OCI-LY7 (cell line): ENCODE data around the gene VAMP5. TPM values are rescaled to one million over a fixed set of nuclear protein-coding genes. Genes with fewer than 3 reads are reported as not detected.

Experiments used
- BruUV-seq: library from RNA; stranded (reverse); fragments of 400-500 nt; replicated peaks from 2 replicates; lab custom pipeline; 2021; lab: Mats Ljungman, UMichigan
- CTCF ChIA-PET: fragments of 300-600 bp; sonication (Branson Sonifier 250); formaldehyde crosslinking; loops from one replicate; lab custom pipeline; 2022; ENCODE audit warnings: antibody characterized with exemption; ENCODE audit not compliant: unreplicated experiment; lab: Charles Lee
- POLR2A ChIA-PET: fragments of 300-600 bp; sonication (Branson Sonifier 250); formaldehyde crosslinking; loops from one replicate; lab custom pipeline; 2022; ENCODE audit warnings: antibody characterized with exemption; lab: Charles Lee
- DNase-seq: peaks from one replicate; pipeline ENCODE4 v3.0.0-alpha.2; 2015; ENCODE audit warnings: low spot score
- H2AFZ ChIP-seq: fragments of 200-600 bp; sonication (generic), shearing (Covaris generic); 2 replicates; pipeline ENCODE4 v1.6.1; 2014; ENCODE audit warnings: mild to moderate bottlenecking, antibody characterized with exemption, low read length, moderate library complexity
- H3K27ac ChIP-seq: fragments of 200-600 bp; sonication (generic); 2 replicates; pipeline ENCODE4 v1.5.1; 2014; ENCODE audit warnings: mixed run types, low read depth, mild to moderate bottlenecking, moderate library complexity, low read length, inconsistent platforms; ENCODE audit not compliant: poor library complexity, severe bottlenecking
- H3K36me3 ChIP-seq: fragments of 200-600 bp; sonication (generic); 2 replicates; pipeline ENCODE4 v1.6.1; 2014; ENCODE audit warnings: mild to moderate bottlenecking, antibody characterized with exemption, low read length, moderate library complexity, mixed read lengths; ENCODE audit not compliant: insufficient read depth
- H3K4me1 ChIP-seq: fragments of 200-600 bp; sonication (generic); 2 replicates; pipeline ENCODE4 v1.5.1; 2014; ENCODE audit warnings: mild to moderate bottlenecking, low read length; ENCODE audit not compliant: insufficient read depth, poor library complexity, severe bottlenecking
- H3K4me2 ChIP-seq: fragments of 200-600 bp; sonication (generic); 2 replicates; pipeline ENCODE4 v1.6.1; 2014; ENCODE audit warnings: mild to moderate bottlenecking, low read length
- H3K4me3 ChIP-seq: fragments of 200-600 bp; sonication (generic); 2 replicates; pipeline ENCODE4 v1.5.1; 2014; ENCODE audit warnings: mild to moderate bottlenecking, low read depth, low read length; ENCODE audit not compliant: poor library complexity, severe bottlenecking
- H3K79me2 ChIP-seq: fragments of 200-600 bp; sonication (generic); 2 replicates; pipeline ENCODE4 v1.6.1; 2016; ENCODE audit warnings: low read depth, mild to moderate bottlenecking, low read length, moderate library complexity, mixed read lengths; ENCODE audit not compliant: insufficient read depth
- H3K9me2 ChIP-seq: fragments of 200-600 bp; sonication (generic); 2 replicates; pipeline ENCODE4 v1.6.1; 2016; ENCODE audit warnings: mild to moderate bottlenecking, low read length, mixed read lengths; ENCODE audit not compliant: insufficient read depth
- H3K9me3 ChIP-seq: fragments of 200-600 bp; sonication (generic); 2 replicates; pipeline ENCODE4 v1.6.1; 2014; ENCODE audit warnings: mild to moderate bottlenecking, mixed run types, low read length, mixed read lengths
- H4K20me1 ChIP-seq: fragments of 200-600 bp; sonication (generic); 2 replicates; pipeline ENCODE4 v1.6.1; 2014; ENCODE audit warnings: mild to moderate bottlenecking, antibody characterized with exemption, low read length, moderate library complexity, mixed read lengths; ENCODE audit not compliant: insufficient read depth
- EZH2phosphoT487 ChIP-seq: fragments of 200-600 bp; sonication (generic); IDR thresholded peaks from 2 replicates; pipeline ENCODE4 v1.6.1; 2018; ENCODE audit warnings: low read depth, borderline replicate concordance, mild to moderate bottlenecking, mixed run types, antibody characterized with exemption, low read length, moderate library complexity, mixed read lengths
- intact Hi-C: fragments of 100-400 bp; cut with micrococcal nuclease; formaldehyde crosslinking; loops from one replicate; pipeline ENCODE4 v1.10.0; 2022; ENCODE audit not compliant: unreplicated experiment
- total RNA-seq, 2 experiments: library from RNA; depleted of rRNA in 1 of 2; stranded (reverse); fragments of >200 nt in 1 of 2; shearing (Covaris generic) in 1 of 2; gene quantifications; 2 replicates each; pipeline ENCODE4 v1.2.3, GENCODE V29; 2014 to 2022
- TF ChIP-seq, protein P1 (sequence below): fragments of 200-600 bp; sonication (generic); conservative IDR thresholded peaks from 2 replicates; pipeline ENCODE4 v1.5.1; 2014; ENCODE audit warnings: mild to moderate bottlenecking, antibody characterized with exemption, low read length, moderate library complexity, mixed read lengths

Gene VAMP5
- total RNA-seq, 2 experiments from 2014 or later = 3.0 to 3.9 TPM

DNA sequence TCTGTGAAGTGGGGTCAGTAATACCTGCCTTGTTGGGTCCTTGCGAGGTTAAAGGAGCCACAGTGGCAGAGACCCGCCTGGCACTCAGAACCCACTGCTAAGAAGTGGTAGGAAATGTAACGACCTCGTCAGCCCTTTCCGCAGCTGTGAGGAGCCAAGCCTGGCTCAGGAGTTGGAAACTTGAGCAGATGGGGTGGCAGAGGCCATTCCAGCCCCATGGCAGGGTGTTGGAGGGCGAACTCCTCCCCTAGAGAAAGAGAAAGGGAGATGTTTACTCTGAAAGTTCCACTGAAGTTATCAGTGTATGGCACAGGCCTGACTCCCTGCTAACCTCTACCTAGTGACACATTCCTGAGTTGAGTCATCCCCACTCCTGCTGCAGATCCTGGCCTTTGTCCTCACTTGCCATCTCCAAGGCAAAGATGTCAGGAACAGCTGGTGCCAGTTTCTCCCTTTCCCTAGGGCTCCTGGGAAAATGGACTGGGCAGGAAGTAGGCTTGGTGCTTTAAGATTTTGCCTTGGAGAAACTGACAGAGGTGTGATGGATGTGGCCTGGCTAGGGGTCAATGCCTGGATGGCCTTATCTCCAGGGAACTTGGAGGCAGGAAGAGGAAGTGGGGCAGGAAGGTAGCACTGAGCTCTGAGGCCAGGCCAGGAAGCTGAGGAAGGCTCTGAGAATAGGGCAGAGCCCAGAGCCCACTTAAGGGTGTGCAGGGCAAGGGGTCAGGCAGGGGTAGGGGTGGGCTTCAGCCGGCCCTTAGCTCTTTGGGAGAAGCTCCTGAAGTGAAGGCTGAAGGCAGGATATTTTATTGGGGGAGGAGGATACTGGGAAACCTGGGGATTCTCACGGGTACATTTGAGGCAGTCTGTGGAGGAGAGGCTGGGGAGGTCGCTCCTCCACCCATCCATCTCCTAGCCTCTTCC lies 888 bp downstream of the VAMP5 start:
- H3K4me1 ChIP-seq = peaks cover 13% of the 10 kb centered on the region
- no peaks in the 10 kb centered on the region for H3K9me2 ChIP-seq
- no TSS peak for BruUV-seq
- no peak overlapping the region for H3K27ac ChIP-seq
- ChIA-PET POLR2A (interaction anchor here (1.0 kb wide), 1 partner anchor 8 kb away, joined by 4 read pairs; the partner anchor contains the start of gene VAMP8), CTCF (interaction anchor here (1.1 kb wide), 1 partner anchor 10 kb away, joined by 3 read pairs; the partner anchor contains the start of gene RNF181)
- H3K9me3 ChIP-seq = no peaks in the 10 kb centered on the region
- H3K36me3 ChIP-seq = peaks cover 38% of the 10 kb centered on the region
- H4K20me1 ChIP-seq = no peaks in the 10 kb centered on the region
- no peak for TF ChIP-seq EZH2phosphoT487
- TF ChIP-seq, protein P1, sequence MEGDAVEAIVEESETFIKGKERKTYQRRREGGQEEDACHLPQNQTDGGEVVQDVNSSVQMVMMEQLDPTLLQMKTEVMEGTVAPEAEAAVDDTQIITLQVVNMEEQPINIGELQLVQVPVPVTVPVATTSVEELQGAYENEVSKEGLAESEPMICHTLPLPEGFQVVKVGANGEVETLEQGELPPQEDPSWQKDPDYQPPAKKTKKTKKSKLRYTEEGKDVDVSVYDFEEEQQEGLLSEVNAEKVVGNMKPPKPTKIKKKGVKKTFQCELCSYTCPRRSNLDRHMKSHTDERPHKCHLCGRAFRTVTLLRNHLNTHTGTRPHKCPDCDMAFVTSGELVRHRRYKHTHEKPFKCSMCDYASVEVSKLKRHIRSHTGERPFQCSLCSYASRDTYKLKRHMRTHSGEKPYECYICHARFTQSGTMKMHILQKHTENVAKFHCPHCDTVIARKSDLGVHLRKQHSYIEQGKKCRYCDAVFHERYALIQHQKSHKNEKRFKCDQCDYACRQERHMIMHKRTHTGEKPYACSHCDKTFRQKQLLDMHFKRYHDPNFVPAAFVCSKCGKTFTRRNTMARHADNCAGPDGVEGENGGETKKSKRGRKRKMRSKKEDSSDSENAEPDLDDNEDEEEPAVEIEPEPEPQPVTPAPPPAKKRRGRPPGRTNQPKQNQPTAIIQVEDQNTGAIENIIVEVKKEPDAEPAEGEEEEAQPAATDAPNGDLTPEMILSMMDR = no peak
- intact Hi-C loops = no loop called here
- H3K4me2 ChIP-seq = no peak overlapping the region
- no peak overlapping the region for H2AFZ ChIP-seq
- no peak for DNase-seq
- no peak overlapping the region for H3K4me3 ChIP-seq
- H3K79me2 ChIP-seq = peaks cover 3% of the 10 kb centered on the region; the same call in 1 of the 2 replicates

DNA sequence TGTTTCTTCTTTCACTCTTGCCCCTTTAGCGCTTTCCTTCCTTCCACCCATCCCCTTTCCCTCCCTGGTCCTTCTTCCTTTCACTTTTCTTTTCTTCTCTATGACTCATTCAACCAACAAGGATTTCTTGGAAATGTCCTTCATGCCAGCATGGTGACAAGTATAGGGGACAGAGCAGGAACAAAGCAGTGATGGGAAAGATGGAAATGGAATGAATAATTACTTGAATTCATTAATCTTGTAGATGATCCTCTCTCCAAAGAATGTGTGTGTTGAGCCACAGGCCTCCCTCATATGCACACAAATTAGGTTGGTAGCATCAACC lies 1.5 kb downstream of the VAMP5 start:
- ChIA-PET CTCF (interaction anchor here (1.1 kb wide), 1 partner anchor 10 kb away, joined by 3 read pairs; the partner anchor contains the start of gene RNF181), POLR2A (interaction anchor here (1.0 kb wide), 1 partner anchor 8 kb away, joined by 4 read pairs; the partner anchor contains the start of gene VAMP8)
- H3K9me3 ChIP-seq = no peaks in the 10 kb centered on the region
- intact Hi-C loops = no loop called here
- peaks cover 33% of the 10 kb centered on the region for H3K36me3 ChIP-seq
- no peaks in the 10 kb centered on the region for H3K79me2 ChIP-seq
- no peak overlapping the region for H3K4me2 ChIP-seq
- H3K27ac ChIP-seq = no peak overlapping the region
- BruUV-seq = no TSS peak
- H3K4me1 ChIP-seq = peaks cover 13% of the 10 kb centered on the region
- TF ChIP-seq, protein P1 = no peak
- no peak for TF ChIP-seq EZH2phosphoT487
- H3K4me3 ChIP-seq = no peak overlapping the region
- no peak overlapping the region for H2AFZ ChIP-seq
- no peaks in the 10 kb centered on the region for H3K9me2 ChIP-seq
- no peaks in the 10 kb centered on the region for H4K20me1 ChIP-seq
- DNase-seq = no peak
